Islet precursor cell (in vitro differentiated cells): ENCODE measurements around the gene PCCB.
"Not testable (repeated sequence)": the region's sequence is repeated elsewhere in the genome, so short reads cannot be mapped to it uniquely, and the experiment has no call there.

Experiments
- DNase-seq: peaks from one replicate; pipeline ENCODE4 v3.0.0-alpha.2; 2018

The PCCB gene

DNA sequence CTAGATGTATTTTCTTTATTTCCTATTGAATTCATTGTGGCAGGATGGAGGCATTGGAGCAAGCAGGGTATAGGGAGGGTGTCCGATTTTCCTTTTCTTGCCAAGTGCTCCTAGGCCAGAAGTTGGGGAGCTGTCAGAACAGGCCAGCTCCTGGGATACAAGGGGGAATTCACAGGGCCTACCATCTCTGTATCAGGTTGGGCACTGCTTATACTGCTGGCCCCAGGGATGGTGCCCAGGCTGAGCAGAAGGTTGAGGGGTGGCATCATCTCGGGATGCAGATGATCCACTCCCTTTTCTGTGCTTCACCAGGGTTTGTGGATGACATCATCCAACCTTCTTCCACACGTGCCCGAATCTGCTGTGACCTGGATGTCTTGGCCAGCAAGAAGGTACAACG is 79.5 kb downstream of the PCCB start:
- DNase-seq = no peak

DNA sequence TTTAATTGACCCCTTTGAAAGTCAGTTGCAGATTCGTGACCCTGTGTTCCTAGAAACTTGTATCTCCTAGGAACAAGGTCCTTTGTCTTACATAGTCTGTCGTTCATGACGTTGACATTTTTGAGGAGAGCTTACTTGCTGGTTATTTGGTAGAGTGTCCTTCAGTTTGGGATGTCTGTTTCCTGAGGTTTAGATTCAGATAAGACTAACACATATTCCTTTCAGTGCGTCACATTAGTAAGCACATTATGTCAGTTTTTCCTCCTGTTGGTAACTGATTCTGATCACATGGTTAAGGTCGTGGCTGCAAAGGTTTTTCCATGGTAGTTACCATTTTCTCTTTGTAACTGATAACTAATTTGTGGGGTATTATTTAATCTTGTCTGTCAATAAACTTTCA is 80.8 kb downstream of the PCCB start:
- no peak for DNase-seq

DNA sequence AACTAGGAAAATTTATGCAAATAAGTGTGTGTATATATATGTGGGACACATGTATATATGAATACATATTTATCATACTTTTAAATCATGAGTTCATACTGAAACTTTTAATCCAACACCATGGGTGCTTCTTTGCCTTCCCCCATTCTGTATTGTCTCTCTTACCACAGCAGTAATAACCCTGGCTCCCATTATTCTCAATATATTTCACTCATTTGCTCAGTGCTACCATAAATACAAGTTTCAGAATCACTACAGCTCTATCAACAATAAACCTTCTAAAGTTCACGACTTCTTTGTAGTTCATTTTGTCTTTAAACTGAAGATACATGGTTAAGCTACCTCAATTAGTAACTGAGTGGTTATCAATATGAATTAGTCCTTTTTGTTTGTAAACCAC is 82.2 kb downstream of the PCCB start:
- DNase-seq = no peak

DNA sequence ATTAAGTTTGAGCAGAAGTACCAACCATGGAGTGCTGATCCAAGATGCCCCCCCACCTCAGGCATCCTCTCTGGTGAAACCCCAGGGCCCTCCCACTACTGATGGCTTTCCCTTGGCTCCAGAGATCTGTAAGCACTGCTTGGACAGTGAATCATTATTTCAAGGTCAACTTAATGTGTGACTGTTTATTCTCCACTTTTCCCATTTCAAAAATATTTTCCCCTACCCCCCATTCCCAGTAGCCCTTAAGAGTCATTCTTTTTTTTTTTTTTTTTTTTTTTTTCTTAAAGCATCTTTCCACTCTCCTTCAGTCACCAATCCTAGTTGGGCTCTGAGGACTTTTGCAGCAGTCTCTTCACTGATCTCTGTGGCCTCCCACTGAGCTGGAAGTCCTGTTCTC is 82.6 kb downstream of the PCCB start:
- DNase-seq = no peak

DNA sequence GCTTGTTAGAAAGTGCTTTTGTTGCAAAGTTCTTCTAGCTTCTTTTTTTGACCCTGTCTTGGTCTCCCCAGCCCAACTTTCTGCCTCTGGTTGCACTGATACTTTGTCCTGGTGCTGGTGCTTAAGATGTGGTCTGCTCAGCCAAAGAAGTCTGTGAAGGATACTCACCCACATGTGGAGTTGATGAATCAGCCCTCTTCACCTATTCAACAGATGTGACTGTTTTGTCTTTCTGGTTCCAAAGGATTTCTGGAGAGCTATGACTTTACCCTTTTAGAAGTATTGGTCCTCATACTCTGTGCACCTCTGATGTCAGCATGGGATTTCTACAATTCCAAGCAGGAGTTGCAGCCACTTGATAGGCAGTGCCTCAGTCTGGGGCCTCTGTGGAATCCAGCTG is 84.1 kb downstream of the PCCB start:
- no peak for DNase-seq

DNA sequence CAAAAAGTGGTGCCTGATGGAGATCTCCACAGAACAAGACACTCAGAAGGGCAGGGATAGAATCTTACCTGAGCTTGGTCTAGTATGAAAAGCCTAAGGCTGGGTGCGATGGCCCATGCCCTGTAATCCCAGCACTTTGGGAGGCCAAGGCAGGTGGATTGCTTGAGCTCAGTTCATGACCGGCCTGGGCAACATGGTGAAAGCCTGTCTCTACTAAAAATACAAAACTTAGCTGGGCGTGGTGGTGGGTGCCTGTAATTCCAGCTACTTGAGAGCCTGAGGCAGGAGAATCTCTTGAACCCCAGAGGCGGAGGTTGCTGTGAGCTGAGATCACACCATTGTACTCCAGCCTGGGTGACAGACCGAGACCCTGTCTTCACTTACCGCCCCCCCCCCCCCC is 84.6 kb downstream of the PCCB start:
- not testable (repeated sequence) for DNase-seq

DNA sequence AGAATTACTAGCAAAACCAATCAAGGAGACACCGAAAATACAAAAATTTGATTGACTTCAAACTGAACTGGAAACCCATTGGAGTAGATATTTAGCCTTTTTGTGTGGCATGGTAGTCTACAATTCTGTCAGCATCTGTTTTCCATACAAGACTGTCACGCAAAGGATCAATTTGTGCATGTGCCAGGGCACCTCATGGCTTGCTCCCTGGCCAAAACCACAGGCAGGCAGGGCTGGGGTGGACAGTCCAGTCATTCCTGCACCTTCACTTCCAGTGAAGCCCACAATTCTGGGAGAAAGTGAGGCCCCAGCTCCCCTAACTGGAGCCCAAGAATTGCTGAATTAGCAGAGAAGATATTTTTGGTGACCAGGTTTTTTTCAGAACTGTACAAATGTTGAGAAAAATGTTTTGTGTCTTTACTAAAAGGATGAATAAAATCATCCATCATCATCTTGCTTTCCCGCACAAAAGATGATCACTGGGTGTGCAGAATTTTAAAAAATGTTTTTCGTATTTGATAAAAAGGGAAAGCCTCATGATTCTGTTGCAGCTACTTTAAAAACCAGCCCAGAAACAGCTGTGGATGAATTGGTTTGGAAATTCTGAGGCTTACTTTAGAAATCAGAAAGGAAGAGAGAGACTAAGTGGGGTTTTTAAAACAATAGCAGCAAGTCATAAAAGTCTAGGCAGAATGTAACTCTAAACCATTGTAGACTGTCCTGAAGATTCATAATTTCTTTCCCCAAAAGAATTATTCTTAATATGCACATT is 86.4 kb downstream of the PCCB start:
- no peak for DNase-seq

DNA sequence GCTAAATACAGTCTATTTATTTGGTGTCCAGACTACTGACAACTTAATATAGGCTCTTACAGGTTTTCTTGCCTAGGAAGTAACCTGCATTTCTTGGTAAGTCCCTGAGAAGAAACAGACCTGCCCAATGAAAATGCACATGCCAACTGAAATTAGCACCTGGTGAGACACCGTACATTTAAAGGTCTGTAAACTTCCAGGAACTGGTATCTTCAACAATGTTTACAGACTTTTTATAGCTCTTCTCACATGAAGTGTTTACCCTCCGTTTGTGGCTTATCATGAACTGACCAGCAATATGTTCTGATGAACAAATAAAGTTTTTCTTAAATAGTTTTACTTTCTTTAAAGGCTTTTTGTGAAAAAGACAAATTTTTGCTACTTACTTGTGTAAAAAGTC is 93.3 kb downstream of the PCCB start:
- DNase-seq = no peak

DNA sequence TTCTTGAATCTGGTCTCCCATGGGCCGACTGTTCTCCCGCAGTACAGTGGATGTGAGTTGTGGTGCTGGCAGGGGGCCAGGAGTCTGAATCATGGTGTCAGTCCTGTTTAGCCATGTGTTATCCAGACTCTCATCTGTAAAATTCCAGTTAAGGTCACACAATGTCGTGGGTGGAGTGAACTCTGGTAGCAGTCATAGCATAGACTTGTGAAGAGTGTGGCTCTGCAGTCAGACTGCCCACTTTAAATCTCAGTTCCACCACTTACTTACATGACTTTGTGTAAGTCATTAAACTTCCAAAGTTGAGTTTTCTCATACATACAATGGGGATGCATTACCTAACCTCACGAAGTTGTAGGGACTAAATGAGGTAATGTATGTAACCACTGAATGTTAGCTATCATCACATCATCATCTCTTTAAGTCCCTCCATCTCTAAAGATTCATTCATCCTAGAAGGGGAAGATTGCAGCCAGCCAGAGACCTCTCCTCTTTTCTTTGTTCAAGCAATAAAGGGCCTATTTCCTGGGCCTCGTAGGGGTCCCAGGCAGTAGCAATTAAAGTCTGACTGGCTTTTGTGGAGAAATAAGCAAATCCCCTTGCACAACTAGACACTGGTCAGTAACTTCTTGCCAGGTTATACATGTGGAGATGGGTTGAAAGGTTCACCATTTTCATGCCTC is 93.9 kb downstream of the PCCB start:
- peak; percentile 81 for DNase-seq

DNA sequence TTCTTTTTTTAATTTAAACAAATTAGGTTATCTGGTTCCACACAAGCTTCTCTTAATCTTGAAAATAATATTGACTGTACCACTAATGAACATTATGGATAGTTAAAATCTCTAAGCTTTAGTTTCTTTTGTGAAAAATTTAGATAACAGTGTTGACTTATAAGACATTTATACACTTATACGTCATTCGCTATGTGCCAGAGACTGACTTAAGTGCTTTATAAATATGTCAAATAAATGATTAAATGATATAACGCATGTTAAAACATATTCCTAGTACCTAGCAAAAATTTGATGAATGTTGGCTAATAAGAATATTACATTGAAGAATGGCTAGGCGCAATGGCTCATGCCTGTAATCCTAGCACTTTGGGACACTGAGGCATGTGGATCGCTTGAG is 96.3 kb downstream of the PCCB start:
- DNase-seq = no peak

DNA sequence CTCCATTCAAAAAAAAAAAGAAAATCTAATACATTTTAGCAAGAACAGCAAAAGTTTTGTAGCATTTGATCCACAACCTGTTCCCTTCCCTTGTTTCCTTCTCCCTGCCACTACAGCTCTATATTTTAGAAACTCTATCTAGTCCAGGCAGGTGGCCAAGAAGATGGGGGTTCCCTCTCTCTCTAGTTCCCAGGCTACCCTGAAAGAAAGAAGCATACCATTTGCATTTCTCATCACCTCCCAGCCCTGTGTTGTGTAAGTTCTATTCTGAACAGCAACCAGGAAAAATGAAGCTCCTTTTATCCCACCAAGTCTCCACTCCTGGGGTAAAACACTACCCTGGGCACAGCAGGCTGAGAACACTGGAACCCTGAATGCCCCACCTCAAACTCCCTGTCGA is 100.0 kb downstream of the PCCB start:
- DNase-seq = no peak

DNA sequence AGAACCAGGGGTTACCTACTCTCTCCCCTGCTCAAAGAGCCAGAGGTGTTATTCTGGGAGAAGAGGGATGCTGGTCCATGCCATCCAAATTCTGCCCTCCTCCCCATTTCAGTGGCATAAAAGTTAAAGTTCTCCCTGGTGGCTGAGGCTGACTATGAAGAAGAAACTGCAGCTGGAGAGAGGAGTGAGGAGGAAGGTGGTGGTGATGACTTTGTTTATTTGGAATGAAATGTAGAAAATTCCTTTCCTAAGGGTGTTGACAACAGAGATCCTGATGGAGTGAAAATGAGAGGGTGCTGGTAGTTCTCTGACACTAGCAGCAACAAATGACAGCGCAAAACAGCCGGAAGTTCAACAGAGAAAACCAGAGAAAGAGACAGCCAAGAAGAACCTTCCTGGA is 100.4 kb downstream of the PCCB start:
- no peak for DNase-seq

DNA sequence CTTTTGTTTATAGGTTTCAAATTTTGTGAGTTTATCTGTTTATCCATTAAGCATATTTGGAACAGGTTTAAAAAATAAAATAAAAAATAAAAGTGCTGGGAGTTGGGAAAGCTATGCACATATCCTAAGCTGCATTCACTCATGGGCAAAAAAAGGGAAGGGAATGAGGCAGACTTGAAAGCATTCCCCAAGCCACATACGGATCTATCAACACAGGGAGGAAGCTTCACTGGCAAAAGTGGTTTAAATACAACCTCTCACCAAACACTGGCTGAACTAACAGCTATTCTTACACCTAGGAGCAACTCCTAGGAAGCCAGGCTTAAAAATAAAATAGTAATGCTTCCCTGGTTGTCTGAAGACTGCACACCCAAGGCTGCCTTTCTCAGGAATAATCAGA is 101.2 kb downstream of the PCCB start:
- no peak for DNase-seq

DNA sequence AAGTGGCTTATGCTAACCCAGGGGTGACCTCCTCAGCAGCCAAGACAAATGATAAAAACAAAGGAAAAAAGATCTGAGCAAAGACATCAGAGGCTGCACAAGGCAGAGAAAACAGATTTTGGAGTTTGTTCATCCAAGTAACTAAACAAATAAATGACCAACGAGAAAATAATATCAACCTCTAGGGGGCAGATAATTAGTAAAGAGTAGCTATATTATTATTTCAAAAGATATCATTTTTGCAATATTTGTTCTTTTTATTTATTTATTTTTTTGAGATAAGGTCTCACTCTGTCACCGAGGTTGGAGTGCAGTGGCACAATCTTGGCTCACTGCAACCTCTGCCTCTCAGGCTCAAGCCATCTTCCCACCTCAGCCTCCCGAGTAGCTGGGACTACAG is 101.8 kb downstream of the PCCB start:
- DNase-seq = no peak

DNA sequence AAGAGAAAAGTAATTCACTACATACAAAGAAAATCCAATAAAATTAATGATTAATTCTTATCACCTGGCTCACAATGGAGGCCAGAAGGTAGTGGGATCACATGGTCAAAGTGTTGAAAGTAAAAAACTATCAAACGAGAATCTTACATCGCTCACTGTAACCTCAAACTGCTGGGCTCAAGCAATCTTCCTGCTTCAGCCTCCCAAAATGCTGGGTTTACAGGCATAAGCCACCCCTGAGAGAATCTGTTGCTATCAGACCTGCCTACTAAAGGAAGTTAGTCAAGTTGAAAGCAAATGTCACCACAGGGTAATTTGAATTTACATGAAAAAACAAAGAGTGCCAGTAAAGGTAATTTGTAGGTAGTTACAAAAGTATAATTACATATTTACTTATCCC is 103.3 kb downstream of the PCCB start:
- no peak for DNase-seq

DNA sequence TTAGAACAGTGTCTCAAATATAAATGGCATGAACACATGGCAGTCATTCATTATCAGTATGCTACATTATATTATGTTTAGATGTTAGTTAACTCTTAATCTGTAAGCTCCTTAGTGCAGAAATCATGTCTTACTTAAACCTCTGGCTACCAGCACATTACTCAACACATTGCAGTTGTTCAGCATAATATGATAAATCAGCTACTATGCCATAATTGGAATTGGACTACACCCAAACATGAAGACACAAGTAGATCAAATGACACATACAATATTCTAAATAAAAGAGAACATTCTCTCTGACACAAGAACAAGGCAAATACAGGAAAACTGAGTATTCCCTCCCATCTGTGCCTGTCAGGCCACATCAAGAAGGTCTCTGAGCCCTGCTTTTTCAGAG is 116.1 kb downstream of the PCCB start:
- no peak for DNase-seq

DNA sequence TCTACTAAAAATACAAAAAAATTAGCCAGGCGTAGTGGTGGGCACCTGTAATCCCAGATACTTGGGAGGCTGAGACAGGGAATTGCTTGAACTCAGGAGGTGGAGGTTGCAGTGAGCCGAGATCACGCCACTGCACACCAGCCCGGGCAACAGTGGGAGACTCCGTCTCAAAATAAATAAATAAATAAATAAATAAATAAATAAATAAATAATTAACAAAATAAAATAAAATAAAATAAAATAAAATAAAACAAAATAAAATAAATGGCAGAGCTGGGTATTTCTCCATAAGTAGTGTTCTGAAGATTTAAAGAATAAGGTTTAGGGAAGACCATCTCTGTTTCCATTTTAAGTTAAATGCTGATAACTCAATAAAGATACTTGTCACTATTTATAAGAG is 125.7 kb downstream of the PCCB start:
- not testable (repeated sequence) for DNase-seq

DNA sequence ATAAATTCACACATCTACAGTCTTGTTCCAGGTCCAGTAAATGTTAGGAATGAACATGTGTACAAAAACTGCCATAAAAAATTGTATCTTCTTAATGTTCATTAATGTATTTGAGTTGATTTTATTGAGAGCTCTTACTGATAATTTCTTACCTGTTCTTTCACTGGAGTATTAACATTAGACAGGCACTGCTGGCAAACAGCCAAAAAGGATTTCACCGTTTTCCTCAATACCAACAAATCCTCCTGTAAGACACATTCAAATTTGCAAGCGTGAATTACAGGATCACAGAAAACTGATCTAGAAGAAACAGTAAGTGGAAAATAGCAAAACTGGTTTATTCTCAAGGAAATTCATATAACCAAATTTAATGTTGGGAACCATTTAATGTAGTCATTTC is 127.4 kb downstream of the PCCB start:
- DNase-seq = no peak

DNA sequence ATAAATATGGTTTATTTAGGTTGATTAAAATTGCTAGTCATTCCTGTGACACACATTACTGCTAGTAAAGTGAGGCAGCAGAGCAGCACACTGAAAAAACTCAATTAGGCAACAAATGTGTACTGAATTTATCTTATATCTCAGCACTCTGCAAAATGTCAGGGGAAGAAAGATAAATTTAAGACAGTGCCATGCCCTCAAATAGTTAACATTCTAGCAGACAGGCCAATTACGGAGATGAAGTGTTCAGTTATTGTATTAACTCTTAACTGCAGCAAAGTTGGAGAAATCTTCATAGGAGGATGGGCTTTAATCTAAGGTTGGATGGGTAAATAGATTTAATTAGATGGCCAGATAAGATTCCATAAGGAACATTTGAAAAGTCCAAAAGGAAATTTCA is 127.9 kb downstream of the PCCB start:
- DNase-seq = no peak
